Measurements from ENCODE around the gene BCL11B. TPM values are rescaled to one million over a fixed set of nuclear protein-coding genes. Genes with fewer than 3 reads are reported as not detected.

BCL11B gene
- total and polyA plus RNA-seq, 10 of the 15 experiments (the other 5 are each of a cell fraction or from before 2014, with no cell fraction given) = 0.38 to 5.5 (median 1.3) TPM

GRCh38 chr14:99282261-99283050, 10.5 kb upstream of the BCL11B start (continued):
- no peak for TF ChIP-seq ZBTB11 (CRISPR knock-in tag; IDR thresholded peaks at IDR 0.05)
- TF ChIP-seq HCFC1 (IDR thresholded peaks at IDR 0.05; ENCODE audit: low read length) = no peak
- no peak for TF ChIP-seq SREBF2 (IDR thresholded peaks at IDR 0.05; ENCODE audit: low read length)
- TF ChIP-seq CREM (IDR thresholded peaks at IDR 0.05; ENCODE audit: low read depth) = no peak
- no peak for TF ChIP-seq ZNF24 (IDR thresholded peaks at IDR 0.05)
- no peak for TF ChIP-seq CHD2 (IDR thresholded peaks at IDR 0.05; ENCODE audit: borderline replicate concordance, low read depth, low read length)

DNA sequence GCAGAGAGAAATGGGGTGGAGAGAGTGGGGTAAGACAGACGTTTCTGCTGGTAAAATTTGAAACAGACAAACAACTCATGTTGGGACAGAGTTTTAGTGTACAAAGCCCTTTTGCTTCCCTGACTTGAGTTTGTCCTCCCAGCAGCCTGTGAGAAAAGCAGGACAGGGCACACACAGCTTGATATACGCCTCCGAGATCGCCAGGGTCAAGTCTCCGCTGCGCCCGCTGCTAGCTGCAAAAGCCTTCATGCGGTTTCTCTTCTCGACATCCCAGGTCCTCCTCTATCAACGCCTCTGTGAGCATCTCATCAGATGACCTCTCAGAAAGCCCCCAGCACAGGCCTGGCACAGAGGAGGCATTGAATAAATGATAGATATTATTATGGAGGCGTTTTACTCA, 9.4 kb upstream of the BCL11B start:
- H3K4me2 ChIP-seq (ENCODE audit: control insufficient read depth, insufficient read depth) = no peak overlapping the region
- ChIA-PET SMC1A (ENCODE audit: uncharacterized antibody, unreplicated experiment) (no interaction called here), POLR2A (no interaction called here), CTCF (no interaction called here), RAD21 (ENCODE audit: unreplicated experiment) (no interaction called here)
- intact Hi-C loops (cut with micrococcal nuclease; ENCODE audit: unreplicated experiment) = no loop called here
- peaks cover 20% of the 10 kb centered on the region for H3K4me1 ChIP-seq (ENCODE audit: control insufficient read depth, insufficient read depth, low read length)
- H3K27me3 ChIP-seq (replicated peaks in 1 of 2; ENCODE audit: control insufficient read depth in 2 of 2, insufficient read depth in 2 of 2, low read length in 1 of 2) = peaks cover 0 to 6% of the 10 kb centered on the region in 2 experiments; a peak in 2 of 4 replicates
- no peak overlapping the region for H2AFZ ChIP-seq (ENCODE audit: control insufficient read depth, low read depth, low read length)
- no peaks in the 10 kb centered on the region for H4K20me1 ChIP-seq (ENCODE audit: control insufficient read depth, insufficient read depth)
- in situ Hi-C loops (cut with MboI) = no loop called here
- DNase-seq (ENCODE audit: low read depth, low spot score) (no peak), ATAC-seq (no peak), FAIRE-seq (no peak)
- 62% methylated on average over 11 of the region's 11 CpGs for WGBS (ENCODE audit: insufficient coverage, insufficient replicate concordance, low lambda C conversion rate, missing lambda C conversion rate)
- no TSS peak for BruUV-seq (replicated peaks)
- no peaks in the 10 kb centered on the region for H3K79me2 ChIP-seq (ENCODE audit: control insufficient read depth, insufficient read depth, low read length)
- H3K9ac ChIP-seq (ENCODE audit: control insufficient read depth, insufficient read depth, low read length) = no peak overlapping the region
- no peak overlapping the region for H3K27ac ChIP-seq (ENCODE audit: control insufficient read depth, insufficient read depth)
- no peak overlapping the region for H3K4me3 ChIP-seq
- no peaks in the 10 kb centered on the region for H3K36me3 ChIP-seq (ENCODE audit: control insufficient read depth in 2 of 2, insufficient read depth in 2 of 2, low read length in 1 of 2)
- H3K9me3 ChIP-seq (replicated peaks; ENCODE audit: control insufficient read depth, insufficient read depth, low read length) = no peaks in the 10 kb centered on the region
- TF ChIP-seq SMAD1 (IDR thresholded peaks at IDR 0.05; ENCODE audit: low read depth, partially characterized antibody) = no peak
- no peak for TF ChIP-seq SREBF1 (IDR thresholded peaks at IDR 0.05; ENCODE audit: low read length)
- no peak for TF ChIP-seq STAT3 (IDR thresholded peaks at IDR 0.05; ENCODE audit: low read depth, low read length)
- no peak for TF ChIP-seq TARDBP (IDR thresholded peaks at IDR 0.05; ENCODE audit: borderline replicate concordance)
- TF ChIP-seq SREBF2 (IDR thresholded peaks at IDR 0.05; ENCODE audit: low read length) = no peak
- no peak for TF ChIP-seq CHD1 (IDR thresholded peaks at IDR 0.05; ENCODE audit: low read depth, low read length)
- no peak for TF ChIP-seq ETV6 (conservative IDR thresholded peaks at IDR 0.05 in 1 of 2, IDR thresholded peaks at IDR 0.05 in 1 of 2; ENCODE audit: borderline replicate concordance in 1 of 2, low read depth in 1 of 2)
